ENCODE data around the gene FBXL15. TPM values are rescaled to one million over a fixed set of nuclear protein-coding genes. Genes with fewer than 3 reads are reported as not detected.

FBXL15 gene
- polyA plus RNA-seq, 4 donors = 6.3 to 17.2 (median 7.1) TPM

DNA sequence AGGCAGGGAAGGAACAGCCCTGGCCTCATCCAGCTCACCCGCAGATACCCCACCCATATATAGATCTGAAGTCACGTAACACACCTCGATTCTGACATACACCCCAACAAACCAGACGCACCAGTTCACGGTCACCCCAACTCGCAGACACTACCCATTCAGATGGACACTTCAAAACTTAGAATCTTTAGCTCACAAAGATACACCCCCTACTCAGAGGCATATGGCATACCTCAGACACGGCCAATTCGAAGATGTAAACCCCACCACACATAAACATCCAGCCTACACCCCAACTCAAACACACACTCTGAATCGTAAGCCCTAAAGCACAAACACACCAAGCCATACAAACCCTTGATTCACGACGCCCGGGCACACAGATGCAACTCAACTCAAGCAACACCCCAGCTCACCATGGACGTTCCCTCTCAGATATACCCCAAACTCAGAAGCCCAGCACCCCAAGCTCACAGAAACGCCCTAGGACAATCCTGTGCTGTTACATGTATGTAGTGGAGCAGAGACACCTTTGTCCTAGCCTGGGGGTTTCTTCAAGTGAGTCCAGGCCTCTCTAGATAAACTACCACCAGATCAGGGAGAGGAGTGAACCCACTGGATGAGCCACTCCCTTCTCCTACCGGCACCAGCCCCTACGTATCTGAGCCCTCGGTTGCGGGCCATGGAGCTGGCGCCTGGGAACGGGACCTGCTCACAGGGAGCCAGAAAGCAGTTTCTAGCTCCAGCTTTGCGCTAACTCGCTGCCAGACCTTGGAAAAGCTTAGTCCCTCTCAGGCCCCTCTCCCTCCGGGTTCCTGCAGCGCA lies 10.8 kb upstream of the FBXL15 start:
- no peak for DNase-seq (ENCODE audit: low read depth in 4 of 4, low spot score in 3 of 4)

DNA sequence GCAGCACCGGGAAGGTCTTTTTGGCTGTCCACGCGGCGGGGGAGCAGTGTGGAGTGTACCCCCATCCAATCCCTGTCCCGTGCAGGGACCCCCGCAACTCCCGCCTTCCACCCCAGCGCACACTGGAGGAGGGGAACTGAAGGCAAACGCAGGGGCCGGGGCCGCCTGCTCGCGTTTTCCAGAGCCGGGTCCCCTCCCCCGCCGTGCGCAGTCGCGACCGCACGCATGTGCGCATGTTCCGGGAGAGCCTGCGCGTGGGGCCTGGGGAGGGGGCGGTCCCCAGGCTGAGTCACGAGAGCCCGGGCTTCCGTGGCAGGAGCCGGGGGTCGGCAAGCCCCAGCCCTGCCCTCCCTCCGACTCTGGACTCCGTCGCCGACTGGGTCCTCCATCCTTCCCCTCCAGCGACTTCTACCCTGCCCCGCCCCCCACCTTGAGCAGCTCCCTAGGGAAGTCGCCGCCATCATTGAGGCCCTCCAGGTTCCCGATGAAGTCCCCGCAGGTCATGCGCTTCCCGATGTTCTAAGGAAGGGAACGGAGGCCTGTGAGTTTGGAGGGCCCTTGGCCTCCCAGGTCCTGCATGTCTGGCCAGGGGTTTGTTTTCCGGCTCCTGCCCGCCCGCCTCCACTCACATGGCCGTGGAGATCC lies 10.1 kb upstream of the FBXL15 start:
- no peak for DNase-seq (ENCODE audit: low read depth in 4 of 4, low spot score in 3 of 4)

DNA sequence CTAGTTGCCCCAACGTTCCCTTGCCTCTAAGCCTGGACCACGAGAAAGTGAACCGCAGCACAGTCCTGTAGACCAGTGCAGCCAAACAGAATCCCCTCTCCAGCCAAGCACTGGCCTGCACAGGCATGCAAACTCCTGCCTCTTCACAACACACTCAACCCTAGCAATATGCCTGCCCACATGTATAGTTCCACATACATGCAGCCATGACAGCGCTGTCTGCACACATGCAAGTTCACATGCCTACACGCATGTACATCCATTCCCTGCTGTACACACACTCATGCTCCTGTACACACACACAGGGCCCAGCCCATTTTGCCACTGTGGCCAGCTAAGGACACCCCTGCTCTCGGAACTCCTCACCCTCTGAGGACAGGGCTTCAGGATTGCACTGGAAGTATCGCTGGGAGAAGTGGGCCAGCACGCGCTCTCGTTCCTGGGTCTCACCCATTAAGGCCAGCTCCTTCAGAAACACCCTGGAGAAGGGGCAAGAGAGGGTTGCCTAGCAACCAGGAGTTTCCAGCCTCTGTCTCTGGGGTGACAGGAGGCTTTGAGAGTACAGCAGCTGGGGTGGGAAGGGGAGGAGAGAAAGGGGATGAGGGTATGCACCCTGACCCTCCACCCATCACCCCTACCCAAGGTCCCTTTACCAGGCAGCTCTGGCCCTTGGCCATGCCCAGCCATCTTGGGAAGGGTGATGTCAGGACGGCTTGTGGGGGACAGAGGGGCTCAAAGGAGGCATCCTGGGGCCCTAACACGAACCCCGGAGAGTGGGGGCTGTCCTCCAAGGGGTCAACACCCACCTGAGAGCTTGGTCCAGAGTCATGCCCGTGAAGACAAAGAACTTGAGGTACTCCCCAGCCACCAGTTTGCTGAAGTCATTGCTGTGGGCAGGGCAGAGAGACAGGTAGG lies 9.0 kb upstream of the FBXL15 start:
- DNase-seq (ENCODE audit: low read depth in 4 of 4, low spot score in 3 of 4) = no peak

- no peak for DNase-seq (ENCODE audit: low read depth in 4 of 4, low spot score in 3 of 4)
These were observed 8.3 kb upstream of the FBXL15 start for GRCh38 chr10:102412293-102412692.

- no peak for DNase-seq (ENCODE audit: low read depth in 4 of 4, low spot score in 3 of 4)
These were observed 7.5 kb upstream of the FBXL15 start for GRCh38 chr10:102413053-102413705.

DNA sequence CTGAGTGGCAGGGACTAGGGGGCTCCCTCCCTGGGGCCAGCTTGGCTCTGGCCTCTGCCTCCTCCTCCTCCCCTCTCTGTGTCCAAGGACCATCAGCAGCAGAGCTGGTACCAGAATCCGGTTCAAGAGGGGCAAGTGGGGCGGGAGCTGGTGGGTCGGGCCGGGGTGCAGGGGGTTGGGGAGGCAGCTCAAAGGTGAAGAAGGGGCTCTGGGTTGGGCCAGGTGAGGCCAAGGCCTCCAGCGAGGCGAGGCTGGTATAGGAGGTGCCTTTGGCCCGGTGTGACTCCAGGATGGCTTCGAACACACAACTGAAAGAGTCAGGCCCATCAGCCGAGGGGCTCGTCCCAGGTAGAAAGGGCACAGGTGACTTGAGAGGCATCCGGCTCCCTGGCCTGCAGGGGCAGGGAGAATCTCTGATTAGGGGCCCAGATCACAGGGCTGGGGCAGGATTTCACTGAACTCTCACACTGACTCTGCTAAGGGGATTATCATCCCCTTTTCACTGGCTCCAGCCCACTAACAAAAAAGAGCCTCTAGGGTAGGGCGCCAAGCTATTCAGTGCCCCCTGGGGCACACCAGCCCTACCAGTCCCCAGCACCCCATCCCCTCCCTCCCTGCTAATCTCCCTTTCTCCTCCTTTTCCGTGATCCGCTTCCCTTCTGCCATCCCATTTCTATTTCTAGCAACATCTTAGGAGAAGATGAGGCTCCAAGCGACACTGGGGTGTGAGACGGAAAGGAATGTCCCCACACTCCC lies 6.7 kb upstream of the FBXL15 start:
- no peak for DNase-seq (ENCODE audit: low read depth in 4 of 4, low spot score in 3 of 4)

DNA sequence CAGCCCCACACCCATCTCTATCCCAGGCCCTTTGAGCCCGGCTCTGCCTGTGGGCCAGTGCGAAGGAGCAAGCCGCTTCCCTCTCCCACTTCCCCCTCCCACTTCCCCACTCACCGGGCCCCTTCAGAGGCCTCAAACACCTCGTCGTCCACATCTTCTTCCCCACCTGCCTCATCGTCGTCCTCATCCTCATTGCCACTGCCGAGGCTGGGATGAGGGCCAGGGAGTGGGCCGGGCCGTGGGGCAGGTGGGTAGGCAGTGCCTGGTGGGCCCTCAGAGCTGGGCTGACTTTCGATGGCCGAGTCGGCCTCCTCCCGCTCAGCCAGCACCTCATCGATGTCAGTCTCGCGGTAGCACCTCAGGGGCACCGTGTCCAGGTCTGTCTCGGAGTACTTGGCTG lies 5.9 kb upstream of the FBXL15 start:
- no peak for DNase-seq (ENCODE audit: low read depth in 4 of 4, low spot score in 3 of 4)

DNA sequence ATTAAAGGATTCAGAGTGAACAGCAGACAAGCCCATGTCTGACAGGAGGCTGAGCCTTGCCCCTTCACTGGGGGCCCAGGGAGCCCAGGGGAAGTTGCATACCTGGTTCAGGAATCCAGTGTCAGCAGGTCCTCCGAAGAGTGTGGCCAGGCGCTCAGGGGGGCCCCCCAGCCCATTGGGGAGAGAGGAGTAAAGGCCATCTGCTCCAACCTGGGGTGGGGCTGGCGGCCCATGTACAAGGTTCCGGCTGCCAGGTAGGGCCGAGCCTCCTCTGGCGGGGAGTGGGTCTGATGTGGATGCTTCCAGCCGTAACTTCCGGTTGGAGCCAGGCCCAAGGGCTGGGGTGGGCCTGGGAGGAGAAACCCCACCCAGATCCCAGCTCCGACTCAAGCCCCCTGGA lies 4.4 kb upstream of the FBXL15 start:
- no peak for DNase-seq (ENCODE audit: low read depth in 4 of 4, low spot score in 3 of 4)

DNA sequence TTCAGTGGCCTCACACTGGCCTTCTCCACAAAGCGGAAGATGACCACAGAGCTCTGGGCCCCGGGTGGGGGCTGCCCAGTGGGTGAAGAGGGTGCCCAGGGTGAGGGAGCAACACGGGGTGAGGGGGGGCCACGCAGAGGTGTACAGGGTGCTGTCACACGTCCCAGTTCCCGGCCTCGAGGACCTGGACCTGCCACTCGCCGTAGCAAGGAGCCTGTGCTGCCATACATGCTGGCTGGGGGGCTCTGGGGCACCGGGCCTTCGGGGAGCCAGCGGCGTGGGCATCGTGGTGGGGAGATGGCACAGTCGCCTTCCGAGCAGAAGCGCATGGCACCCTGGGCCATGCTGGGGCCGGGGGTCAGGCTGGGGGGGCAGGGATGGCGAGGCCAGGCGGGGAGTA lies 3.9 kb upstream of the FBXL15 start:
- no peak for DNase-seq (ENCODE audit: low read depth in 4 of 4, low spot score in 3 of 4)

DNA sequence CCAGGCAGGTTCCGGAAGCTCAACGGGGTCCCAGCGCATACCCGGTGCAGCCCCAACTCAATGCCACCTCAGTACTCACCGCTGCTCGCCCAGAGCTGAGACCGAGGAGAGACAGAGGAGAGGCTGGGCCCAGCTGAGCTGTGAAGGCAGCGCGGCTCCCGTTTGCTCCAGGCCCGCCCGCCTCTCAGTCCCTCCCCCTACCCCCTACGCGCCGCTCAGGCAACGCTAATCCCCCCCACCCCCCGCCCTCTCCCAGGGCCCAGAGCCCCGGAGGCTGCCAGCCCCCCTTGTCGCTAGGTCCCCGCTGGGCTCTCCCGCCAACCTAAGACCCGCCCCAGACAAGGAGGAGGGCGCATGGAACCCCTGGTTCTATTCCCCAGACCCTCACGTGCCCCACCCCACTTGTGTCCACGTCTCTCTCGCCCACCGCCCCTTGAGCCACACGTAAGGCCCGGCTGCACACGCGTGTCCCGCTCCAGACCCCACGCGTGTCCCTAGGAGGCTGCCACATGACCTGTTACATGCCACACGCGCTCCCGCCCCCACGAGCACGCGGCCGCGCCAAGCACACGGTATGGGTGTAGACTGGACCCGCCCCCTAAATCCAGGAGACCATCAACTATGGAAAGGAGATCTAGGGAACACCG lies 1.9 kb upstream of the FBXL15 start, which contains the start of gene PSD:
TSS of gene PSD (minus strand) at position 164 of the 647 bp plus-strand sequence. CDS start 1,747 bp downstream, outside the sequence.
- DNase-seq (ENCODE audit: low read depth in 4 of 4, low spot score in 3 of 4) = no peak

GRCh38 chr10:102419269-102420180 lies 1.1 kb upstream of the FBXL15 start:
- DNase-seq (ENCODE audit: low read depth in 4 of 4, low spot score in 3 of 4) = no peak

DNA sequence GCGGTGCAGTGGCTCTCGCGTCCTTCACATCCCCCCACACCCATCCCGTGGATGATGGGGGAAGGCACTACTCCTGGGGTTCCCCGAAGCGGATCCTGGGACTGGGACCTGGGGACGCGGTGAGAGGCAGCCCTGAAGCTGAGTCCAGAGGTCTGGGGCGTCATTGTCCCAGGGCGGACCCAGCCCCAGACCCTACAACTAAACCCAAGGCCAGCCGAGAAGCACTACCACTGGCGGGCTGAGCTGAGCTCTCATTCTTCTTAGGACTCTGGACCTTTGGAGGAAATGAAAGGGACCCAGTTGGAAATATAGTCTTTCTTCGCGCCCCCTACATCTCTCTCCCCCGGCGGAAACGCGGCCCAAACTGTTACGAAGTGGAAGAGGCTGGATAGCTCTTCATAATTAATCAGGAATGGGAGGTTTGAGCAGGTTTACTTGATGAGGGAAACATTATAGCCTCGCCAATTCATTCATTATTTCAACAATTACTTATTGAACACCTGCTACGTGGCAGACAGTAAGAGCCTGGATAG lies 389 bp upstream of the FBXL15 start:
- no peak for DNase-seq (ENCODE audit: low read depth in 4 of 4, low spot score in 3 of 4)

GRCh38 chr10:102421507-102421756 lies 796 bp downstream of the FBXL15 start:
- DNase-seq (ENCODE audit: low read depth in 4 of 4, low spot score in 3 of 4) = no peak

GRCh38 chr10:102421757-102422512 lies 1.3 kb downstream of the FBXL15 start:
- DNase-seq (ENCODE audit: low read depth in 4 of 4, low spot score in 3 of 4) = no peak

GRCh38 chr10:102422545-102423129 lies 2.0 kb downstream of the FBXL15 start:
- DNase-seq (ENCODE audit: low read depth in 4 of 4, low spot score in 3 of 4) = no peak

- DNase-seq (ENCODE audit: low read depth in 4 of 4, low spot score in 3 of 4) = no peak
These were observed 2.8 kb downstream of the FBXL15 start for GRCh38 chr10:102423372-102423968.

DNA sequence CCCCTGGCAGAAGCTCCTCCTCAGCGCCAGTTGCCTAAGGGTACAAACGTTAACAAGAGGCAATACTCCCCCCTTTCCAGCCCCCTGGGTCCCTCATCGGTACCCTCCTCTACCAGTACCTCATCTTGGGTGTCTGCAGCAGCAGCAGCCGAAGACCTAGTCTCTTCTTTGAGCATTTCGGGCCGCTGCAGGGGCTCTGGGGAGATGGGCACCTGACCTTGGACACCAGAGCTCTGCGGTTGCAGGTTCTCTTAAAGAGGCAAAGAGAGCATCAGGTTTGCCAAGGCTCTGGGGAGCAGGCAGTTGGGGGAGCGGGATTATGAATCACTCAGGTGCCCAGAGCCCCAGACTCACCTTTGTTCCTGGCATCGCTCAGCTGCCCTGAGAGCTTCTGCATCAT lies 3.5 kb downstream of the FBXL15 start:
- DNase-seq (ENCODE audit: low read depth in 4 of 4, low spot score in 3 of 4) = no peak
